Right lobe of liver (tissue), 6 donors: ENCODE results near the gene FSTL5. TPM values are rescaled to one million over a fixed set of nuclear protein-coding genes. Genes with fewer than 3 reads are reported as not detected.

Source experiments
- ATAC-seq, 4 donors: fragments of 200-7000 bp; cut with Tn5 transposase; one replicate each; pipeline ENCODE4 v1.9.1; 2020; ENCODE audit warnings: mild to moderate bottlenecking in 4 of 4, moderate library complexity in 4 of 4
- DNase-seq, 3 donors: peaks; one replicate each; pipeline ENCODE4 v3.0.0-alpha.2; 2020
- H3K27ac ChIP-seq, 3 donors: fragments of 200-600 bp; one replicate each; pipeline ENCODE4 v1.8.0; 2022
- H3K27me3 ChIP-seq, 2 donors: fragments of 200-600 bp; one replicate each; pipeline ENCODE4 v1.8.0; 2022
- H3K36me3 ChIP-seq, 4 donors: fragments of 200-600 bp; sonication (generic) in 1 of 4; one replicate each; pipeline versions ENCODE4 v1.5.1 to v1.8.0; 2017 to 2022; ENCODE audit warnings: control low read depth in 1 of 4
- H3K4me1 ChIP-seq, 4 donors: fragments of 200-600 bp; sonication (generic) in 1 of 4; one replicate each; pipeline versions ENCODE4 v1.5.1 to v1.8.0; 2017 to 2022; ENCODE audit warnings: control low read depth in 1 of 4
- H3K4me3 ChIP-seq, 3 donors: fragments of 200-600 bp; one replicate each; pipeline ENCODE4 v1.8.0; 2022
- H3K9me3 ChIP-seq, 4 donors: fragments of 200-600 bp; sonication (generic) in 1 of 4; one replicate each; pipeline versions ENCODE4 v1.5.1 to v1.8.0; 2017 to 2022; ENCODE audit warnings: control low read depth in 1 of 4
- POLR2A ChIP-seq: fragments of 450-650 bp; IDR thresholded peaks from one replicate; pipeline ENCODE4 v1.6.1; 2017; ENCODE audit warnings: antibody characterized with exemption, mild to moderate bottlenecking
- WGBS: methylation state at CpG from one replicate; pipeline ENCODE4 v1.1.6; 2018; ENCODE audit warnings: low coverage, low lambda C conversion rate; ENCODE audit not compliant: insufficient coverage; ENCODE audit errors: missing lambda C conversion rate; 5-methylcytosine and 5-hydroxymethylcytosine counted together
- intact Hi-C, 2 donors: fragments of 100-400 bp; cut with DNase I; formaldehyde crosslinking; loops; one replicate each; pipeline versions ENCODE4 v1.11.2 to v1.14.1; 2022
- total RNA-seq, 6 experiments: library from RNA; depleted of rRNA in 2 of 6; stranded (reverse); fragments of >200 nt in 2 of 6; fragmentation: NEBNext Ultra II Directional in 3 of 6; extraction: Animal tissue kit (Norgen Biotek cat#: 25700) in 3 of 6; gene quantifications; one replicate each; pipeline versions ENCODE4 v1.1.0 to v1.2.4, GENCODE V29; 2016 to 2023
- TF ChIP-seq, protein P1 (sequence below), 4 donors: fragments of 200-600 bp in 3 of 4; fragments of 450-650 bp in 1 of 4; IDR thresholded peaks; one replicate each; pipeline versions ENCODE4 v1.5.1 to v1.8.0; 2016 to 2022; ENCODE audit warnings: antibody characterized with exemption in 4 of 4, mild to moderate bottlenecking in 2 of 4
- donor health status: DM: no; HTN: yes; CAD: no.
- donor health status: DM: no; HTN: no; CAD: no.
- donor health status: DM: no; HTN: no; CAD: no.
- donor health status: DM: no; HTN: yes; CAD: no.
- donor health status: DM: no; HTN: yes; CAD: no.

Gene FSTL5
- total RNA-seq, 6 experiments from 2014 or later = 0.12 to 0.95 TPM; not detected in 4

DNA sequence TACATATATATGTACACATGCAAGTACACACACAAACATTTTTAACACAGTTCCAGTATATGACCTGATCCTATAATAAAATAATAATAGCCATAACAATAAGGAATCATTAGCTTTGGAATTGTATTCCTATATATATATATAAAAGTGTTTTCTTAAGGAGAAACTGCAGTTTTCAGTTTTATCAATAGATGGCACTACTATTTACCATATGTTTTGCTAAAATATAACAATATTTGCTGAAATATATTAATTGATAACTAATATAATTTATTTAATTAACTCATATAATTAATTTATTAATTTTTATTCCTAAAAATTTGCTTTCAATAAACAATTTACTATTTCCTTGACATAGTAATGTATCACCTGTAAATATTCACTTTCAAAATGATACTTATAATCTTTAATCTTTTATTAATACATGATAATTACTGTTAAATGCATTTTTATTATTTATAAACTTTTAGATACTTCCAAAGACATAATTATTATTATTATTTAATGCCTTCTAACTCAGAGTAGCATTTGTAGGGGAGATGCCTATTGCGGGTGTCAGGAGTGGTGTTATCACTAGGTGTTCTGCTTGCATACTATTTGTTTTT lies 599.5 kb downstream of the FSTL5 start:
- Histone ChIP-seq H3K4me3 (no peak overlapping the region), H3K36me3 (no peaks in the 10 kb centered on the region), H3K27ac (no peak overlapping the region), H3K4me1 (no peaks in the 10 kb centered on the region), H3K9me3 (no peaks in the 10 kb centered on the region), H3K27me3 (no peaks in the 10 kb centered on the region)
- TF ChIP-seq, protein P1, sequence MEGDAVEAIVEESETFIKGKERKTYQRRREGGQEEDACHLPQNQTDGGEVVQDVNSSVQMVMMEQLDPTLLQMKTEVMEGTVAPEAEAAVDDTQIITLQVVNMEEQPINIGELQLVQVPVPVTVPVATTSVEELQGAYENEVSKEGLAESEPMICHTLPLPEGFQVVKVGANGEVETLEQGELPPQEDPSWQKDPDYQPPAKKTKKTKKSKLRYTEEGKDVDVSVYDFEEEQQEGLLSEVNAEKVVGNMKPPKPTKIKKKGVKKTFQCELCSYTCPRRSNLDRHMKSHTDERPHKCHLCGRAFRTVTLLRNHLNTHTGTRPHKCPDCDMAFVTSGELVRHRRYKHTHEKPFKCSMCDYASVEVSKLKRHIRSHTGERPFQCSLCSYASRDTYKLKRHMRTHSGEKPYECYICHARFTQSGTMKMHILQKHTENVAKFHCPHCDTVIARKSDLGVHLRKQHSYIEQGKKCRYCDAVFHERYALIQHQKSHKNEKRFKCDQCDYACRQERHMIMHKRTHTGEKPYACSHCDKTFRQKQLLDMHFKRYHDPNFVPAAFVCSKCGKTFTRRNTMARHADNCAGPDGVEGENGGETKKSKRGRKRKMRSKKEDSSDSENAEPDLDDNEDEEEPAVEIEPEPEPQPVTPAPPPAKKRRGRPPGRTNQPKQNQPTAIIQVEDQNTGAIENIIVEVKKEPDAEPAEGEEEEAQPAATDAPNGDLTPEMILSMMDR (IDR thresholded peaks at IDR 0.05) = peak in 3 of 4 donors; percentile 34 to 41 (median 40)
- no peak for TF ChIP-seq POLR2A
- DNase-seq (no peak), ATAC-seq (no peak)
- WGBS = 94% methylated on average over 1 of the region's 1 CpG
- intact Hi-C loops = no loop called here

DNA sequence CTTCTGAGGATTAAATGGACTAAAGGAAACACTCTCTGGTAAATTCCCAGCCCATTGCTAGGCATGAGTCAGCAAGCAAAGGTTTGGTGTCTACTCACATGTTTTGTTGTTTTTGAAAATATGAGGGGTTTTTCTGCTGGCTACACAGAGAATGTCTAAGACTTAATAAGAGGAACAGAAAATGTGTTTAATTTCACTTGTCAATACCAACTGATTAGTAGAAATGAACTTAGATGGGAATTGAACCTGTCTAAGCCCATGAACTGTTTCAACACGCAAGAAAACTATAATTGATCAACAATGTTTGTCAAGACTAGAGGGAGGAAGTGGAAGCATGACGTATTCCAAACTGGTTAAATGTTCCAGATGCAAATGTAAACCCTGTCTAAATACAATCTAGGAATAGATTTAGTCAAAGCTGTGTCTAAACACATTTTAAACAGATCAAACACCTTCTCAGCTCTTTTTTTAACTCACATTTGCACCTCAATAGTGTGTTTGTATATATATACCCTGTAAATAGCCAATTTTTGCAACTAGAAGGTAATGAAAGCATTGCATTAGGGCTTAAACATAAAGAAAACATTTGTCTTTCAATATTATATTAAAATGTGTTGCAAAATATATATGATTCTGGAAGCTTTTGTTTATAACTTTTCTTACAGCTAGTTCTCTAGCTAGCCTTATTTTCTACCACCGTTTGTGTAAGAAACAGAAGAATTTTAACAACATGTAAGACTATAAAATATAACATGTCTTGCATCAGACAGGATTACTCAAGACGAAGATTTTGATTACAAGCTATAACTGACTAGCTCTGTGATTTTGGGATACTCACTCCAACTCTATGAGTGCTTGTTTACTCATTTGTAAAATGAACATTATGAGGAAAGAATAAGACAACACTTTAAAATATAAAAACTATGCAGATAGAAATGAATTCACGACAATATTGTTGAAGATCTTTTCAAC lies 607.8 kb downstream of the FSTL5 start:
- no peaks in the 10 kb centered on the region for H3K36me3 ChIP-seq
- intact Hi-C loops = no loop called here
- DNase-seq (no peak), ATAC-seq (no peak)
- TF ChIP-seq POLR2A = no peak
- TF ChIP-seq, protein P1 (IDR thresholded peaks at IDR 0.05) = no peak
- no peak overlapping the region for H3K27ac ChIP-seq
- no peaks in the 10 kb centered on the region for H3K27me3 ChIP-seq
- H3K4me3 ChIP-seq = no peak overlapping the region
- no peaks in the 10 kb centered on the region for H3K4me1 ChIP-seq
- 42% methylated on average over 5 of the region's 5 CpGs for WGBS
- no peaks in the 10 kb centered on the region for H3K9me3 ChIP-seq

DNA sequence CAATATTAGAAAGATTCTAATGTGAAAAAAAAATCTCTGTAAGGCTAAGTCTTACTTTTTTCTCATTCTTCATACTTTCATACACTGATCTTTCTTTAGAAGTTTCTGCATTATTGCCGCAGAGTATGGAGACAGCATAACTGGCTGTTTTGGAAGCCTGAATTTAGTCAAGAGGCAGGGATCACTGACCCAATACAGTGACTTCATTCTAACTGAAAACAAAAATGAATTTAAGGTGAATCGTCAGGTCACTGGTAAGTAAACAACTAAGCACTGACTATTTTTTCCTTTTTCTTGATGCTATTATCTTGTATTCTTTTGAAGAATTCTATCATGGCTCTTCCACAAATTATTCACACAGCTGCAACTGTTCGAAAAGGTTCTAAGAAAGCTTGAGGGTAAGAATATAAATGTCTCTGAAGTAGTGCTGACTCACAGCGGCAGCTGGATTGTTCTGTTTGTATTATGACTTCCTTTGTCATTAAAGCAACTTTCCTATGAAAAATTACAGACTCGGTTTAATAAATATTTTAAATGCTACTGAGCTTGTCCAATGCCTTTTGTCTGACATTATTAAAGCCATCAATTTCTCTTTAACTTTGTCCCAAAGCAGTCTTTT lies 609.3 kb downstream of the FSTL5 start:
- Histone ChIP-seq H3K4me1 (no peaks in the 10 kb centered on the region), H3K9me3 (no peaks in the 10 kb centered on the region), H3K36me3 (no peaks in the 10 kb centered on the region), H3K4me3 (no peak overlapping the region), H3K27ac (no peak overlapping the region), H3K27me3 (no peaks in the 10 kb centered on the region)
- ATAC-seq (no peak), DNase-seq (no peak)
- TF ChIP-seq, protein P1 (IDR thresholded peaks at IDR 0.05) = no peak
- TF ChIP-seq POLR2A = no peak
- 37% methylated on average over 5 of the region's 5 CpGs for WGBS
- intact Hi-C loops = no loop called here

DNA sequence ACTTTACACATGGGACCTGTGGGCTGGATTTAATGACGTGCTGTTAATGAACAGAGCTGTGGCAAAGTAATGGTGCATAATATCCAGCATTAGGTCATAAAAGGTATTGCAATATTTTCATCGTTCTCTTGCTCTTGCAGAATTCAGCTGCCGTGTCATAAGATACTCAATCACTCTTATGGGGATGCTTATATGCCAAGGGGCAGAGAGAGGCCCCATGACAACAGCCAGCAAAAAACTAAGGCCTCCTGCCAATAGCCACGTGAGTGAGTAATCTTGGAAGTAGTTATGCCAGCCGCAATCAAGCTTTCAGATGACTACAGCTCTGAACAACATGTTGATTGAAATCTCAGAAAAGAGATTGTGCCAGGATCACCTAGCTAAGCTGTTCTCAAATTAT lies 616.9 kb downstream of the FSTL5 start:
- TF ChIP-seq POLR2A = no peak
- TF ChIP-seq, protein P1 (IDR thresholded peaks at IDR 0.05) = no peak
- Histone ChIP-seq H3K36me3 (no peaks in the 10 kb centered on the region), H3K4me1 (no peaks in the 10 kb centered on the region), H3K9me3 (no peaks in the 10 kb centered on the region), H3K27ac (no peak overlapping the region), H3K27me3 (no peaks in the 10 kb centered on the region), H3K4me3 (no peak overlapping the region)
- ATAC-seq = no peak
- 50% methylated on average over 1 of the region's 5 CpGs for WGBS
- DNase-seq = no peak
- intact Hi-C loops = no loop called here
